Kidney (tissue), 14 donors: ENCODE data around the gene BTN1A1. TPM values are rescaled to one million over a fixed set of nuclear protein-coding genes. Genes with fewer than 3 reads are reported as not detected.
A peak's percentile ranks its signal among the peaks of the same experiment; 100 is the strongest.

Source experiments
- DNase-seq, 5 donors: peaks; one replicate each; pipeline ENCODE4 v3.0.0-alpha.2; 2013 to 2020
- FAIRE-seq: peaks from 2 replicates; lab custom pipeline; 2012; peaks lifted over from hg19 to GRCh38; lab: Jason Lieb, UNC
- H3K27ac ChIP-seq, 2 donors: one replicate each; pipeline ENCODE4 v1.7.0; 2013; ENCODE audit warnings: low read depth in 2 of 2, low read length in 2 of 2, inconsistent platforms in 1 of 2
- H3K27me3 ChIP-seq: one replicate; pipeline ENCODE4 v1.7.1; 2013; ENCODE audit warnings: low read length, inconsistent platforms; ENCODE audit not compliant: control insufficient read depth, insufficient read depth
- H3K36me3 ChIP-seq, 3 donors: one replicate each; pipeline versions ENCODE4 v1.7.0 to v1.7.1; 2013; ENCODE audit warnings: low read length in 3 of 3, control low read depth in 1 of 3, inconsistent platforms in 1 of 3; ENCODE audit not compliant: insufficient read depth in 3 of 3, control insufficient read depth in 2 of 3
- H3K4me1 ChIP-seq, 3 donors: one replicate each; pipeline versions ENCODE4 v1.7.0 to v1.7.1; 2013; ENCODE audit warnings: low read length in 3 of 3, inconsistent platforms in 1 of 3, low read depth in 1 of 3; ENCODE audit not compliant: control insufficient read depth in 2 of 3, insufficient read depth in 2 of 3
- H3K4me3 ChIP-seq, 3 donors: one replicate each; pipeline versions ENCODE4 v1.7.0 to v1.8.1; 2013; ENCODE audit warnings: low read length in 3 of 3, control low read depth in 1 of 3, inconsistent platforms in 1 of 3
- H3K9ac ChIP-seq, 3 donors: one replicate each; pipeline versions ENCODE4 v1.7.0 to v1.7.1; 2013; ENCODE audit warnings: low read length in 3 of 3, control low read depth in 1 of 3, inconsistent platforms in 1 of 3
- H3K9me3 ChIP-seq, 3 donors: one replicate each; pipeline versions ENCODE4 v1.7.0 to v1.7.1; 2013; ENCODE audit warnings: low read length in 3 of 3, control low read depth in 1 of 3, inconsistent platforms in 1 of 3; ENCODE audit not compliant: control insufficient read depth in 2 of 3, insufficient read depth in 1 of 3
- intact Hi-C: fragments of 100-400 bp; cut with DNase I; formaldehyde crosslinking; loops from one replicate; pipeline ENCODE4 v1.11.1; 2022
- polyA plus RNA-seq: library from polyadenylated mRNA; stranded (reverse); fragments of 350-450 nt; fragmentation: Illumina TruSeq; extraction: RNeasy Lipid Tissue Mini Kit (QIAGEN cat#74804); gene quantifications from one replicate; pipeline ENCODE4 v1.2.3, GENCODE V29; 2014; ENCODE audit warnings: low read depth, low replicate concordance; ENCODE audit not compliant: insufficient read depth
- total RNA-seq: library from RNA; stranded (reverse); fragmentation: NEBNext Ultra II Directional; extraction: Animal tissue kit (Norgen Biotek cat#: 25700); gene quantifications from one replicate; pipeline ENCODE4 v1.2.1, GENCODE V29; 2021
- TF ChIP-seq, protein P1 (sequence below): IDR thresholded peaks from 3 replicates; pipeline ENCODE4 v1.5.1; 2012; ENCODE audit warnings: mild to moderate bottlenecking, moderate library complexity, borderline replicate concordance; ENCODE audit not compliant: insufficient read depth; ENCODE audit errors: extremely low read depth
- donor health status: control.
- donor health status: control.
- donor health status: control.
- donor health status: control.
- donor health status: control.
- donor health status: DM: yes; HTN: yes; CAD: no.
- donor health status: Normal renal cell carcinoma (clear cell type).

Gene BTN1A1
- total and polyA plus RNA-seq, 2 donors from 2014 or later = 0.09 TPM; not detected in 1

DNA sequence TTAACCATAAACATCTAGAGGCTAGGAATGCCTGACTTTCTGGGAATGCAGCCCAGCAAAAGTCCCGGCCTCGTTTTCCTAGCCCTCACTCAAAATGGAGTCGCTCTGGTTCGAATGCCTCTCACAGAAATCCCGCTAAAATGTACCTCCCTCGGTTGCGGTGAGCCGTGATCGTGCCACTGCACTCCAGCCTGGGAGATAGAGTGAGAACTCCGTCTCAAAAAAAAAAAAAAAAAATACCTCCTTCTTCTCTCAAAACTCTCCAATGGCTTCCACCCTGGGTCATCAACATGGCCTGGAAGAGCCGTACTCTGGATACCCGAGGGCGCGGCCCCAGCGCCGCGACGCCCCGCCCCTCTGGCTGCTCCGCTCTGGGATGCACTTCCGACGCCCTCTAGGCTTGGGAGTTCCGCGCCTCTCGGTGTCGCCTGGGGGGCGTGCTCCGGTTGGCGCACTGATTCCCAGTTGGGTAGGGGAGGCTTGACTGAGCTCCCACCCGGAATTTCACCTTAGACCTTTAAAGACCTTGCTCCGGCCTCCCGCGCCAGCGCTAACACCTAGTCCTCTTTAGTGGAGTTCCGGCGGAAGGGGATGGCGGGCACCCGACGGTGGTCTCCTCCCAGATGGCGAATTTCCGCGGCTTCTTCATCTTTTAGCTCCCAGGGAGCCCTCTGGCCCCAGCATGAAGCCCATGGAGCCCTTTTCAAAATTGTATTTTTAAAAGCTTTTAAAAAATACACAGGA, 50.3 kb downstream of the BTN1A1 start:
- FAIRE-seq = no peak
- H3K27ac ChIP-seq = no peak overlapping the region
- intact Hi-C loops = no loop called here

DNA sequence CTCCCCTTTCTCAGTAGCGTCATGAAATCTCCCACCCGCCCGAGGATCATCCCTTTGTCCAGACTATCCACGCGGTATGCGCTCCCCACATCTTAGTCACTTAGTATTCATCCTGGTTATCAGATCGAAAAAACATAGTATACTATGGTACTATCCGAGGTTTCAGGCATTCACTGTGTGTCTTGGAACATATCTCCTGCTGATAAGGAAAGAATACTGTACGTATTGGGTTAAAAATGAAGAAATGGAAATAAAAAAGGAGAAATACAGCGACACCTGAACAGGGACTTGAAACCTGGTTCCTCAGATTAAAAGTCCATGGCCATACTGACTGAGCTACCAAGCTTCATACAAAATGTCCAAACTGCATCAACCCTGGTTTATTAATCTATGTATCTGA, 52.1 kb downstream of the BTN1A1 start:
- FAIRE-seq = no peak

More for the DNA sequence above, 50.3 kb downstream of the BTN1A1 start:
- TF ChIP-seq, protein P1, sequence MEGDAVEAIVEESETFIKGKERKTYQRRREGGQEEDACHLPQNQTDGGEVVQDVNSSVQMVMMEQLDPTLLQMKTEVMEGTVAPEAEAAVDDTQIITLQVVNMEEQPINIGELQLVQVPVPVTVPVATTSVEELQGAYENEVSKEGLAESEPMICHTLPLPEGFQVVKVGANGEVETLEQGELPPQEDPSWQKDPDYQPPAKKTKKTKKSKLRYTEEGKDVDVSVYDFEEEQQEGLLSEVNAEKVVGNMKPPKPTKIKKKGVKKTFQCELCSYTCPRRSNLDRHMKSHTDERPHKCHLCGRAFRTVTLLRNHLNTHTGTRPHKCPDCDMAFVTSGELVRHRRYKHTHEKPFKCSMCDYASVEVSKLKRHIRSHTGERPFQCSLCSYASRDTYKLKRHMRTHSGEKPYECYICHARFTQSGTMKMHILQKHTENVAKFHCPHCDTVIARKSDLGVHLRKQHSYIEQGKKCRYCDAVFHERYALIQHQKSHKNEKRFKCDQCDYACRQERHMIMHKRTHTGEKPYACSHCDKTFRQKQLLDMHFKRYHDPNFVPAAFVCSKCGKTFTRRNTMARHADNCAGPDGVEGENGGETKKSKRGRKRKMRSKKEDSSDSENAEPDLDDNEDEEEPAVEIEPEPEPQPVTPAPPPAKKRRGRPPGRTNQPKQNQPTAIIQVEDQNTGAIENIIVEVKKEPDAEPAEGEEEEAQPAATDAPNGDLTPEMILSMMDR = no peak
- peak overlapping the region; percentile 63 to 79 (median 67) for H3K4me3 ChIP-seq
- H3K9me3 ChIP-seq = no peaks in the 10 kb centered on the region
- peak overlapping the region in 1 of 3 donors; percentile 61 for H3K9ac ChIP-seq
- peak; percentile 75 to 91 (median 86) for DNase-seq
- peaks cover 0 to 2% (median 0%) of the 10 kb centered on the region in 3 donors for H3K4me1 ChIP-seq
- H3K36me3 ChIP-seq = peaks cover 0 to 7% (median 3%) of the 10 kb centered on the region in 3 donors
- H3K27me3 ChIP-seq = no peaks in the 10 kb centered on the region

DNA sequence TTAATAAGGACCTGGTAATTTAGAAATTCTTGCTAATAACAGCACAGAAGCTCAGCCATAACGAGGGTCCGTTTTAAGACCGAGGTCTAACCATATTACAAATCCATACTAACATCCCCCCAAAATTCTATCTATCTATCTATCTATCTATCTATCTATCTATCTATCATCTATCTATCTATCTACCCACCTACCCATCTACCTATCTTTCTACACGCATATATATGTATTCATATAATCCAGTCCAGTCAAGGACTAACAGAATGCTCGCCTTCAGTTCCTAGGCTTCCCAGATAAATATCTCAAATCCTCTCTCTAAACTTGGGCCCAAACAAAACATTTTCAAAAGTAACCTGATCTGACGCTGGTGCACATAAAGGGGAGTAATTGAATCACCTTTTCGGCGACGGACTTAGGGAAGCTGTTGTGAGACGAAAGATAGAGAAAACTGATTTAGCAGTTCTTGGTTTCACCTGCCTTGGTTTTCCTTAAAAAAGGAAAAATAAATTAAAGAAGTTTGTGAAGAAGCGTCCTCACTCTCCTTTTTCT, 52.6 kb downstream of the BTN1A1 start:
- FAIRE-seq (no peak), DNase-seq (peak in 1 of 5 donors; percentile 37)
- TF ChIP-seq, protein P1 = no peak
- Histone ChIP-seq H3K4me3 (peak overlapping the region; percentile 37 to 85 (median 58)), H3K27me3 (no peaks in the 10 kb centered on the region), H3K9me3 (no peaks in the 10 kb centered on the region), H3K4me1 (peaks cover 0 to 2% (median 0%) of the 10 kb centered on the region in 3 donors), H3K9ac (peak overlapping the region in 1 of 3 donors; percentile 78), H3K36me3 (no peaks in the 10 kb centered on the region), H3K27ac (no peak overlapping the region)
- intact Hi-C loops = no loop called here

More for the DNA sequence above, 52.1 kb downstream of the BTN1A1 start:
- intact Hi-C loops = no loop called here
- Histone ChIP-seq H3K9ac (no peak overlapping the region), H3K9me3 (no peaks in the 10 kb centered on the region), H3K36me3 (no peaks in the 10 kb centered on the region), H3K4me3 (no peak overlapping the region), H3K27me3 (no peaks in the 10 kb centered on the region), H3K27ac (no peak overlapping the region), H3K4me1 (peaks cover 0 to 2% (median 0%) of the 10 kb centered on the region in 3 donors)
- TF ChIP-seq, protein P1 = no peak
- no peak for DNase-seq
